A673 (cell line): ENCODE data around the gene ASNS.

Source experiments
- CTCF ChIP-seq: fragments of 300-800, 200-600 bp; sonication (generic); conservative IDR thresholded peaks from 2 replicates; pipeline ENCODE4 v1.5.1; 2017; ENCODE audit warnings: low read depth, mild to moderate bottlenecking, antibody characterized with exemption, low read length, moderate library complexity, mixed read lengths
- EZH2 ChIP-seq: fragments of 200-600 bp; sonication (generic); IDR thresholded peaks from 2 replicates; pipeline ENCODE4 v1.6.1; 2017; ENCODE audit warnings: borderline replicate concordance, low read depth, mild to moderate bottlenecking, mixed read lengths, antibody characterized with exemption, low read length; ENCODE audit not compliant: poor library complexity, severe bottlenecking

- TF ChIP-seq CTCF (peak; percentile 20; the same call in 1 of the 2 replicates), EZH2 (no peak)
These were observed 28.2 kb downstream of the ASNS start for GRCh38 chr7:97844036-97844435.
